Mucosa of descending colon (tissue), 3 donors: ENCODE data around the gene GFAP. TPM values are rescaled to one million over a fixed set of nuclear protein-coding genes. Genes with fewer than 3 reads are reported as not detected.

Experiments used
- ATAC-seq: fragments of 200-7000 bp; cut with Tn5 transposase; one replicate; pipeline ENCODE4 v1.9.1; 2020; ENCODE audit warnings: mild to moderate bottlenecking, moderate library complexity
- DNase-seq, 3 donors: peaks; one replicate each; pipeline ENCODE4 v3.0.0-alpha.2; 2020
- H3K36me3 ChIP-seq: fragments of 200-600 bp; one replicate; pipeline ENCODE4 v1.8.0; 2021; ENCODE audit warnings: low read depth, mild to moderate bottlenecking
- H3K4me1 ChIP-seq: fragments of 200-600 bp; one replicate; pipeline ENCODE4 v1.8.0; 2021; ENCODE audit warnings: low read depth, mild to moderate bottlenecking
- H3K4me3 ChIP-seq: fragments of 200-600 bp; one replicate; pipeline ENCODE4 v1.8.0; 2021; ENCODE audit warnings: mild to moderate bottlenecking
- H3K9me3 ChIP-seq: fragments of 200-600 bp; one replicate; pipeline ENCODE4 v1.8.0; 2021; ENCODE audit warnings: mild to moderate bottlenecking
- CTCF ChIP-seq: fragments of 200-600 bp; IDR thresholded peaks from one replicate; pipeline ENCODE4 v1.8.0; 2022; ENCODE audit warnings: antibody characterized with exemption, mild to moderate bottlenecking
- intact Hi-C, 2 donors: fragments of 100-400 bp; cut with DNase I in 1 of 2; cut with micrococcal nuclease in 1 of 2; formaldehyde crosslinking; loops; one replicate each; pipeline versions ENCODE4 v1.11.0 to v1.11.1; 2022; cut with DNase I, micrococcal nuclease
- total RNA-seq, 3 donors: library from RNA; stranded (reverse); fragmentation: NEBNext Ultra II Directional in 2 of 3; extraction: Animal tissue kit (Norgen Biotek cat#: 25700) in 2 of 3; gene quantifications; one replicate each; pipeline versions ENCODE4 v1.2.1 to v1.2.4, GENCODE V29; 2021 to 2023
- donor health status: DM: no; HTN: no; CAD: no; lungs with moderate emphysema.
- donor health status: DM: no; HTN: no; CAD: no.
- donor health status: DM: no; HTN: yes; CAD: no.

GFAP gene
- total RNA-seq, 3 donors from 2014 or later = 0.23 to 0.47 TPM; not detected in 1

DNA sequence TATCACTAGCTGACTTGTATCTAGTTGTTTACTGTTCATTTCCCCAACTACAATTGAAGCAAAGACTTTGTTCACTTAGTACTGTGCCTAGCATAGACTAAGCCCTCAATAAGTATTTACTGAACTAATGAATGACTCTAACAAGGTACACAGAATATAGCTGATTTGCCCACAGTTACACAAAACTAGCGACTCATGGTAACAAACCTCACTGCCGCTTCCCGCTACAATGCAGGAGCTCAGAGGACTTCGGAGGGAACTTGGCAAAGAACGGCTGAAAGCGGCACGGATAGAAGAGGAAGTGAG is 16.6 kb downstream of the GFAP start:
- intact Hi-C loops = no loop called here
- peak overlapping the region; percentile 31 for H3K4me3 ChIP-seq
- TF ChIP-seq CTCF = no peak

GRCh38 chr17:44894642-44895041 is 20.7 kb downstream of the GFAP start:
- ATAC-seq (no peak), DNase-seq (no peak)
- intact Hi-C loops = no loop called here
- Histone ChIP-seq H3K9me3 (no peaks in the 10 kb centered on the region), H3K4me1 (peaks cover 7% of the 10 kb centered on the region), H3K36me3 (no peaks in the 10 kb centered on the region), H3K4me3 (no peak overlapping the region)
- no peak for TF ChIP-seq CTCF

More for the DNA sequence above, 16.6 kb downstream of the GFAP start:
- no peak for DNase-seq
- H3K36me3 ChIP-seq = no peaks in the 10 kb centered on the region
- no peak for ATAC-seq
- H3K4me1 ChIP-seq = peaks cover 14% of the 10 kb centered on the region
- H3K9me3 ChIP-seq = no peaks in the 10 kb centered on the region

DNA sequence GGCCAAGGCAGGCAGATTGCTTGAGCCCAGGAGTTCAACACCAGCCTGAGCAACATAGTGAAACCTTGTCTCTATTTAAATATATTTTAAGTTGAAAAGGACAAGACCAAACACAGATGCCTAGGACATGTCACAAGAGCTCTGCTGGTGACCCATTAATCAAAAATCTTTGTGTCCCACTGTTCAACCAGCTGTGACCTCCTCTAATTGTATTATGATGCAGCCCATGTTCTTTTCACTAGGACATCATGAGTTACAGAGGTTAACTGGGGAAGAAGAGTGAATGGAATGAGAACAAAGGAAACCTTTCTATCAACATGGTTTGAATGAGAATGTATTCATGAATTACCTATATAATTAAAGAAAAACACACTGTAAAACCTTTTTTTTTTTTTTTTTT is 23.1 kb downstream of the GFAP start:
- H3K36me3 ChIP-seq = no peaks in the 10 kb centered on the region
- H3K4me1 ChIP-seq = no peaks in the 10 kb centered on the region
- DNase-seq = no peak
- H3K9me3 ChIP-seq = no peaks in the 10 kb centered on the region
- TF ChIP-seq CTCF = no peak
- no peak overlapping the region for H3K4me3 ChIP-seq
- intact Hi-C loops = no loop called here
- no peak for ATAC-seq

DNA sequence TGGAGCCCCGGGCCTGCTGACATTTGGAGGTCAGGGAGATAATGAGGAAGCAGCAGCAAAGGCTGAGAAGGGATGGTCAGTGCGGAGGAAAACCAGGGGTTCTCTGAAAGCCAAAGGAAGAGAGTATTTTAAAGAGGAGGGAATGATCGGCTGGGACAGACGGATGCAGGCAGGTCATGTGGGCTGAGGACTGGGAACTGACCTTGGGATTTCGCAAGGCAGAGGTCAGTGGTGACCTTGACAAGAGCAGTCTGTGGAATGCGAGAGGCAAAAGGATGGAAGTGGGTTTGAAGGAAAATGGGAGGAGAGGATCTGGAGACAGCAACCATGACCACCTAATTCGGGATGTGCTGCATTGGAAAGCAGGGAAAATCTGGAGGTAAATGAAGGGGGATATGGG is 26.3 kb downstream of the GFAP start:
- ATAC-seq = no peak
- no peaks in the 10 kb centered on the region for H3K9me3 ChIP-seq
- peaks cover 7% of the 10 kb centered on the region for H3K36me3 ChIP-seq
- no peak overlapping the region for H3K4me3 ChIP-seq
- H3K4me1 ChIP-seq = no peaks in the 10 kb centered on the region
- intact Hi-C loops = no loop called here
- no peak for DNase-seq
- TF ChIP-seq CTCF = no peak

- no peaks in the 10 kb centered on the region for H3K4me1 ChIP-seq
- no peak for DNase-seq
- H3K9me3 ChIP-seq = no peaks in the 10 kb centered on the region
- peaks cover 13% of the 10 kb centered on the region for H3K36me3 ChIP-seq
- no peak overlapping the region for H3K4me3 ChIP-seq
- no peak for TF ChIP-seq CTCF
- intact Hi-C loops = no loop called here
- no peak for ATAC-seq
Observed at GRCh38 chr17:44887971-44888954, 27.0 kb downstream of the GFAP start.
